RWPE2 (cell line): Measurements from ENCODE around the gene PIK3R3.

Experiments
- ATAC-seq: fragments of 200-7000 bp; cut with Tn5 transposase; 3 replicates; pipeline ENCODE4 v1.9.1; 2021; ENCODE audit warnings: low read depth
- DNase-seq: peaks from one replicate; pipeline ENCODE4 v3.0.0-alpha.2; 2020; ENCODE audit warnings: low spot score
- H3K27ac ChIP-seq: fragments of 450-650 bp; 2 replicates; pipeline ENCODE4 v1.5.1; 2017; ENCODE audit warnings: mild to moderate bottlenecking; ENCODE audit not compliant: poor library complexity, severe bottlenecking
- H3K27me3 ChIP-seq: fragments of 250-450 bp; sonication (Bioruptor Pico); 2 replicates; pipeline ENCODE4 v1.5.1; 2021; ENCODE audit warnings: mild to moderate bottlenecking, moderate library complexity; ENCODE audit not compliant: insufficient read depth, poor library complexity, severe bottlenecking
- H3K36me3 ChIP-seq: fragments of 250-450 bp; sonication (Bioruptor Pico); 2 replicates; pipeline ENCODE4 v1.5.1; 2020; ENCODE audit warnings: low read depth, mild to moderate bottlenecking, moderate library complexity
- H3K4me1 ChIP-seq: fragments of 250-450 bp; sonication (Bioruptor Pico); 2 replicates; pipeline ENCODE4 v1.5.1; 2021; ENCODE audit warnings: mild to moderate bottlenecking, moderate library complexity; ENCODE audit not compliant: insufficient read depth, poor library complexity, severe bottlenecking
- H3K4me3 ChIP-seq: fragments of 250-450 bp; sonication (Bioruptor Pico); 2 replicates; pipeline ENCODE4 v1.5.1; 2021; ENCODE audit warnings: mild to moderate bottlenecking, moderate library complexity; ENCODE audit not compliant: severe bottlenecking
- H3K9me3 ChIP-seq: fragments of 250-450 bp; sonication (Bioruptor Pico); 2 replicates; pipeline ENCODE4 v1.5.1; 2021; ENCODE audit warnings: mild to moderate bottlenecking, moderate library complexity; ENCODE audit not compliant: severe bottlenecking
- CTCF ChIP-seq: fragments of 450-650 bp; IDR thresholded peaks from one replicate; pipeline ENCODE4 v1.5.1; 2017; ENCODE audit warnings: mild to moderate bottlenecking, moderate library complexity; ENCODE audit not compliant: poor library complexity, severe bottlenecking

PIK3R3 gene

GRCh38 chr1:46039571-46040052, 92.8 kb downstream of the PIK3R3 start:
- peak; percentile 24; the same call in 1 of the 3 replicates for ATAC-seq
- Histone ChIP-seq H3K36me3 (peaks cover 4% of the 10 kb centered on the region), H3K27ac (peak overlapping the region; percentile 10), H3K9me3 (no peaks in the 10 kb centered on the region), H3K27me3 (no peaks in the 10 kb centered on the region), H3K4me1 (peaks cover 5% of the 10 kb centered on the region), H3K4me3 (no peak overlapping the region)
- DNase-seq, result no peak
- no peak for TF ChIP-seq CTCF

- H3K4me3 ChIP-seq, result no peak overlapping the region
- ATAC-seq (peak; percentile 72), DNase-seq (no peak)
- no peaks in the 10 kb centered on the region for H3K27me3 ChIP-seq
- no peaks in the 10 kb centered on the region for H3K9me3 ChIP-seq
- H3K36me3 ChIP-seq, result no peaks in the 10 kb centered on the region; the same call in 1 of the 2 replicates
- peak; percentile 95 for TF ChIP-seq CTCF
- H3K4me1 ChIP-seq, result peaks cover 5% of the 10 kb centered on the region
- H3K27ac ChIP-seq, result no peak overlapping the region
Observed at GRCh38 chr1:46036894-46037839, 95.3 kb downstream of the PIK3R3 start.

GRCh38 chr1:46034601-46035516, 97.6 kb downstream of the PIK3R3 start:
- peaks cover 5% of the 10 kb centered on the region for H3K4me1 ChIP-seq
- DNase-seq (no peak), ATAC-seq (no peak)
- H3K36me3 ChIP-seq, result peaks cover 4% of the 10 kb centered on the region
- no peak for TF ChIP-seq CTCF
- no peaks in the 10 kb centered on the region for H3K9me3 ChIP-seq
- H3K27me3 ChIP-seq, result no peaks in the 10 kb centered on the region
- H3K4me3 ChIP-seq, result no peak overlapping the region
- H3K27ac ChIP-seq, result no peak overlapping the region

- no peaks in the 10 kb centered on the region for H3K9me3 ChIP-seq
- peaks cover 7% of the 10 kb centered on the region for H3K36me3 ChIP-seq
- ATAC-seq (no peak), DNase-seq (no peak)
- no peak for TF ChIP-seq CTCF
- H3K4me1 ChIP-seq, result no peaks in the 10 kb centered on the region
- no peak overlapping the region for H3K27ac ChIP-seq
- H3K27me3 ChIP-seq, result no peaks in the 10 kb centered on the region
- no peak overlapping the region for H3K4me3 ChIP-seq
Observed at GRCh38 chr1:46030876-46031660, 101.4 kb downstream of the PIK3R3 start.
